Posterior vena cava (tissue), 2 donors: ENCODE measurements around the gene S100A1. TPM values are rescaled to one million over a fixed set of nuclear protein-coding genes. Genes with fewer than 3 reads are reported as not detected.
A peak's percentile ranks its signal among the peaks of the same experiment; 100 is the strongest.
"Not testable (repeated sequence)": the region's sequence is repeated elsewhere in the genome, so short reads cannot be mapped to it uniquely, and the experiment has no call there.

Experiments
- DNase-seq: peaks from one replicate; pipeline ENCODE4 v3.0.0-alpha.2; 2020; ENCODE audit warnings: low spot score
- intact Hi-C, 2 donors: fragments of 100-400 bp; cut with DNase I; formaldehyde crosslinking; loops; one replicate each; pipeline versions ENCODE4 v1.14.1 to v1.14.2; 2022 to 2023
- total RNA-seq, 2 donors: library from RNA; stranded (reverse); fragmentation: NEBNext Ultra II Directional; extraction: Animal tissue kit (Norgen Biotek cat#: 25700); gene quantifications; one replicate each; pipeline ENCODE4 v1.2.1, GENCODE V29; 2021
- donor health status: DM: yes; HTN: yes; CAD: no.
- donor health status: DM: yes; HTN: yes; CAD: no.

S100A1 gene
- total RNA-seq, 2 donors from 2014 or later, result 0.74 to 1.8 TPM

- peak; percentile 99 for DNase-seq
- intact Hi-C loops, result no loop called here
Observed at GRCh38 chr1:153670859-153671627, 42.8 kb downstream of the S100A1 start, which contains the start of gene ILF2. ILF2 (minus strand) TSS chr1:153670993; CDS start chr1:153670922, 71 bp downstream.

- intact Hi-C loops, result not testable (repeated sequence)
Observed at GRCh38 chr1:153671628-153672353, 43.6 kb downstream of the S100A1 start.

GRCh38 chr1:153673511-153673910, 45.3 kb downstream of the S100A1 start:
- intact Hi-C loops, result no loop called here
- DNase-seq, result peak; percentile 5

More at GRCh38 chr1:153671628-153672353, 43.6 kb downstream of the S100A1 start:
- not testable (repeated sequence) for DNase-seq

- intact Hi-C loops, result loop anchor here (2.0 to 5.0 kb wide), 3 partner anchors 71 to 95 kb away; no protein-coding TSS in a partner anchor
- no peak for DNase-seq
Observed at GRCh38 chr1:153677718-153678518, 49.7 kb downstream of the S100A1 start.

- intact Hi-C loops, result loop anchor here (2.0 to 5.0 kb wide), 2 partner anchors 89 to 94 kb away; no protein-coding TSS in a partner anchor
Observed at GRCh38 chr1:153678519-153679336, 50.5 kb downstream of the S100A1 start, which contains the start of gene NPR1. NPR1 (plus strand) TSS chr1:153678688; CDS start chr1:153679109, 421 bp downstream.

GRCh38 chr1:153679337-153680119, 51.3 kb downstream of the S100A1 start:
- no peak for DNase-seq
- intact Hi-C loops, result loop anchor here (2.0 to 10.0 kb wide), 4 partner anchors 88 to 305 kb away; partner anchors contain the start of gene RAB13 (in 1 of the 2)

More at GRCh38 chr1:153678519-153679336, 50.5 kb downstream of the S100A1 start, which contains the start of gene NPR1:
- DNase-seq, result peak; percentile 96

GRCh38 chr1:153680120-153680403, 51.8 kb downstream of the S100A1 start:
- no peak for DNase-seq
- intact Hi-C loops, result loop anchor here (5.0 to 10.0 kb wide), 2 partner anchors 302 to 305 kb away; partner anchors contain the start of gene RAB13 (in 1 of the 2)

Other genes with a start within 250 kb of the S100A1 start
- 100 to 1,000 TPM; 123 to 360 TPM for gene S100A8, start 237.4 kb upstream of the S100A1 start, total RNA-seq
- not detected for gene S100A7A, start 211.9 kb upstream of the S100A1 start, total RNA-seq
- gene S100A7, start 167.8 kb upstream of the S100A1 start, total RNA-seq, result not detected
- gene S100A6, start 92.4 kb upstream of the S100A1 start, total RNA-seq, result 1,000 to 10,000 TPM; 1,174 to 1,536 TPM
- gene S100A5, start 87.5 kb upstream of the S100A1 start, total RNA-seq, result not detected
- 100 to 1,000 TPM; 286 to 472 TPM for gene S100A4, start 82.6 kb upstream of the S100A1 start, total RNA-seq
- 1 to 10 TPM; 4.1 to 8.3 TPM for gene S100A3, start 79.2 kb upstream of the S100A1 start, total RNA-seq
- gene S100A2, start 62.6 kb upstream of the S100A1 start, total RNA-seq, result 1 to 10 TPM; 1.5 to 3.5 TPM
- 10 to 100 TPM; 67.0 to 99.2 TPM for gene S100A16, start 15.3 kb upstream of the S100A1 start, total RNA-seq
- gene S100A14, start 12.1 kb upstream of the S100A1 start, total RNA-seq, result not detected
- gene S100A13, start 929 bp upstream of the S100A1 start, total RNA-seq, result 100 to 1,000 TPM; 149 to 167 TPM
- gene CHTOP, start 5.6 kb downstream of the S100A1 start, total RNA-seq, result 10 to 100 TPM; 44.5 to 47.3 TPM
- 10 to 100 TPM; 30.3 to 31.2 TPM for gene SNAPIN, start 30.3 kb downstream of the S100A1 start, total RNA-seq
- 10 to 100 TPM; 66.9 to 82.3 TPM for gene ILF2, start 42.6 kb downstream of the S100A1 start, total RNA-seq
- 100 to 1,000 TPM; 107 to 119 TPM for gene NPR1, start 50.3 kb downstream of the S100A1 start, total RNA-seq
- gene INTS3, start 99.6 kb downstream of the S100A1 start, total RNA-seq, result 10 to 100 TPM; 41.4 to 49.0 TPM
- gene SLC27A3, start 147.0 kb downstream of the S100A1 start, total RNA-seq, result 10 to 100 TPM; 60.5 to 64.5 TPM